ENCODE measurements around the gene CARNS1.
"Not testable (repeated sequence)": the region's sequence is repeated elsewhere in the genome, so short reads cannot be mapped to it uniquely, and the experiment has no call there.

The CARNS1 gene

DNA sequence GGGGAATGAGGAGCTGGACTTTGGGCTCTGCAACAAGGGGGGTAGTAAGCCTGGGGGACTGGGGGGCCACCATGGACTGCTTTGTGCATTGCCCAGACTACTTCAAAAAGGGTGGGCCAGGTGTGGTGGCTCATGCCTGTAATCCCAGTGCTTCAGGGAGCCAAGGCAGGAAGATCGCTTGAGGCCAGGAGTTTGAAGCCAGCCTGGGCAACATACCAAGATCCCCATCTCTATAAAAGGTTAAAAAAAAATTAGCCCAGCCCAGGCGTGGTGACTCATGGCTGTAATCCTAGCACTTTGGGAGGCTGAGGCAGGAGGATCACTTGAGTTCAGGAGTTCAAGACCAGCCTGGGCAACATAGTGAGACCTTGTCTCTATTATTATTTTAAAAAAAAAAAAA, 50.1 kb downstream of the CARNS1 start:
- not testable (repeated sequence) for DNase-seq (ENCODE audit: low spot score)

DNA sequence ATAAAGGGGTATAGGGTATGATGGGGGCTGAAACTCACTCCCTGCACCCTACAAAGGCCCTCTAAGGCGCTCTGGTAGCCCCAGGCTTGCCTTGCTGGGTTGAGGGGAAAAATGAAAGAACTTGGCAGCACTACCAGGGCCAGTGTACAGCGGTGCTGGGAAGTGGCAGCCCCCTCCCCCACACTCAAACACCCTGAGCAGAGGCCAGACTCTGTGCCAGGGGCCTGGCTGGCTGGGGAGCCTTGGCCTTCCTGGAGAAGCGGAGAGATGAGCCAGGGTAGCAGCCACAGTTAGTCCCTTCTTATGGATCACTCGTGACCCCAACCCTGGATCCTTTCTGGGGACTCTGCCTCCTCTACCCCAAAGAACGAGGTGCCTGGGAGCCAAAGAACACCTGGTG, 50.9 kb downstream of the CARNS1 start:
- DNase-seq (ENCODE audit: low spot score), result no peak

GRCh38 chr11:67466962-67467771, 51.7 kb downstream of the CARNS1 start:
- DNase-seq (ENCODE audit: low spot score), result no peak

GRCh38 chr11:67468056-67468455, 52.6 kb downstream of the CARNS1 start:
- DNase-seq (ENCODE audit: low spot score), result no peak

DNA sequence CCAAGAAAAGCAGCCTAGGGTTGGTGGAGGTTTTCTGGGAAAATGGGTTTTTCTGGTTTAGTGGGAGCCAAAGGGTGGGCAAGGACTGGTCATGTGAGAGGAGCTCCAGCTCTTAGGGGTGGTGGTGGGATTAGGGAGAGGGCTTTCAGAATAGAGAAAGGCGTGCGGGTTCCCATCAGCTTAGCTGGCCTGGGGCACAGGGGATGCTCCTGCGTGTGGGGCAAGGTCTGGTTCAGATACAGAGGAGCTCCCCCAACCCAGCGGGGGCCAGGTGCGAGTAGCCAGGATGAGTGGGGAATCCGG, 52.9 kb downstream of the CARNS1 start:
- DNase-seq (ENCODE audit: low spot score), result no peak

- peak; percentile 97 for DNase-seq (ENCODE audit: low spot score)
Measured at GRCh38 chr11:67468759-67469507, 53.5 kb downstream of the CARNS1 start, which contains the start of gene TMEM134. TMEM134 (minus strand) TSS chr11:67469251; CDS start chr11:67469192, 59 bp downstream.

DNA sequence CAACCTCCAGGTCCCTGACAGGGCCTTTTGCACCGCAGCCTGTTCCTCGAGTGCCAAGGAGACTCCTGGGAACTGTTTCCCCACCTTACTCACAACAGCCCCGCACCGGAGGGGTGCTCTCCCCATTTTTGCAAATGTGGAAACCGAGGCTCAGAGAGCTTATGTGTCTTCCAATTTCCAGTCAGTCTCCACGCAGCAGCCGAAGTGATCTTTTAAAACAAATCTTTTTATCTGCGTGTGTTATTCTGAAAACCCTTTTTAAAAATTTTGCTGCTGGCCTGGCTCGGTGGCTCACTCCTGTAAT, 54.0 kb downstream of the CARNS1 start:
- no peak for DNase-seq (ENCODE audit: low spot score)

DNA sequence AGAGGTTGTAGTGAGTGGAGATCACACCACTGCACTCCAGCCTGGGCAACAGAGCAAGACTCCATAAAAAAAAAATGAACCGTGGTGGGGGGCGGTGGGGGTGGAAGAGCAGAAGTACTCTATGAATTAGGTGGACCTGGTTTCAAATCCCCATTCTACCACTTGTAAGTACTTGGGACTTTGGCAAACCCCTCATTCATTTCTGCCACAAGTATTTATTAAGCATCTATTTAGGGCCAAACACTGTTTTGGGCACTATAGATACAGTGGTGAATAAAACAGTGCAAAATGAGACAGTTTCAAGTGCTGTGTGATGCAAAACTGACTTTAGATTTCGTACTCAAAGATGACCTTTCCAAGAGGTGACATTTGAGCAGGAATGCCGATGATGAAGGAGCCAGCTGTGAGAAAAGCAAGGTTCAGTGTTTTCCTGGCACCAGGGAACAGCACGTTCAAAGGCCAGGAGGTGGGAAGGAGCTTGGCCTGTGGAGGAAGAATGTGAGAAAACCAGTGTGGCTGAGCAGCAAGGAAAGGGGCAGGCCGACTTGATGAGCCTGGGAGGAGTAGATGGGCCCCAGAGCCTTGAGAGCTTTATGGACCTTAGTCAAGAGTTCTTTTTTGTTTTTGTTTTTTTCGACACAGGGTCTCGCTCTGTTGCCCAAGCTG, 55.0 kb downstream of the CARNS1 start:
- DNase-seq (ENCODE audit: low spot score), result no peak

GRCh38 chr11:67472882-67473281, 57.4 kb downstream of the CARNS1 start:
- DNase-seq (ENCODE audit: low spot score), result no peak
